ENCODE results near the gene CS.
"Not testable (repeated sequence)": the region's sequence is repeated elsewhere in the genome, so short reads cannot be mapped to it uniquely, and the experiment has no call there.

Gene CS

DNA sequence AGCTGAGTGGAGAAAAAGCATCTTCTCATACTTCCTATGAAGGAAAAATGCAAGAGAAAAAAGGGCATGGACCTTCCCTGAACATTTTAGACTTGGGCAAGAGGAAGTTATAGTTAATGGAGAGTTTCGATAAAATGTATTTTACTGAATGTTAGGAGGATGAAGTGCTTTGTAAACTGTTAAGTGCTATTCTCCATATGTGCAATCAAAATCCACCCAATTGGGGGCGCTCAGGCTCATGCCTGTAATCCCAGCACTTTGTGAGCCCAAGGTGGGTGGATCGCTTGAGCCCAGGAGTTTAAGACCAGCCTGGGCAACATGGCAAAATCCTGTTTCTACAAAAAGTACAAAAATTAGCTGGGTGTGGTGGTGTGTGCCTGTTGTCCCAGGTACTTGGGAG, 17.5 kb upstream of the CS start:
- no peak for DNase-seq

DNA sequence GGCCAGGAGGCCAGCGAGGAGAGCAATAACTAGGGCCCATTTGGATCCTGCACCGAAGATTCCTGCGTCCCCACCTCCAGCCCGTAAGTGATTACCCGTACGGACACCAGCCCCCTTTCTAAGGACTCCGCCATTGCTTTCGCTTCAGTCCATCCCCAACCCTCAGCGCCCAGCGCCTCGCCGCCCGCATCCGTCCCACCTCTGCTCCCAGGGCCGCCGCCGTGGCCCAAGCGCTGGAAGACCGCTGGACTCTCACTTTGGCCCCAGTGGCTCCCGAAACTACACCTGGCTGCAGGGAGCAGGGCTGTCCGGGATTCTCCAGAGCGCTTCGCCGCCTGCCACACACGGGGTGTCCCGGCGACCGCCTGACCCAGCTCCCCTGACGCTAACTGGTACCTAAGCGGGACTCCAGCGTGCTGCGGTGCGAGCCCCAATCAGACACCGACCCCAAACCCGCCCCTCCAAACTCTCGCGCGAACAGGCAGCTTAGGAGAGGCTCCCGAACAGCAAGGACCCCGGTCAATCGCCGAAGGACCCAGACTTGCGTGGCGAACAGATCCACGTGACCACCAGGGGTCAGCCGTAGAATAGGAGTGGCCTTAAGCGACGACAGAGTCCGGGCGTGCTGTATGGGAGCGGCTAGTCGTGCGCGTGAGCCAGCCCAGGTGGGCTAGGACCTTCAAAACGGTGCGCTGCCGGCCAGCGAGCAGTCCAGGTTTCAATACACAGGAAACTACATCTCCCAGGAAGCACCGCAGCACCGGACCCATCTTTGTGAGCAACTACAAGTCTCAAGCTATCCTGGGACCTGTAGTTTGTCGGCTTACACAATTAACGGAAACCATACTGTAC, 15.7 kb upstream of the CS start, which contains the start of gene CNPY2:
CNPY2 (minus strand) TSS at position 367 of the 852 bp plus-strand sequence. CDS start 771 bp downstream, outside the sequence.
- DNase-seq = peak; percentile 96

DNA sequence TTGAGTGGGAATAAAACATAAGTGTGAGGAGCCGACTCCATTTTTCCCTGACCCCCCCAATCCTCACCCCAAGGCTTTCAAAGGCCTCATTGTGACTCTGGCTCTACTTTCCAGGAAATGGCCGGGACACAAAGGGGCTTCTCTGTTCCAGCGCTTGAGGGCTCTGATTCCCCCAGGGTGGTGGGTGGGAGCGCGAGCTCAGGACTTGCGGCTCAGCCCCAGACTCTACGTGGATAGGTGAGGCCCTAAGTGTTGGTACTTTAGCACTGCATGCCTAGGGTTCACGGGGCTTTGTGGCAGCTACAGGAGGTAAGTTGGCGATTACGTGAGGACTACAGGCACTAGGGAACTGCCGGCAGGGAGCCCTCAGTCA, 15.1 kb upstream of the CS start:
- no peak for DNase-seq

DNA sequence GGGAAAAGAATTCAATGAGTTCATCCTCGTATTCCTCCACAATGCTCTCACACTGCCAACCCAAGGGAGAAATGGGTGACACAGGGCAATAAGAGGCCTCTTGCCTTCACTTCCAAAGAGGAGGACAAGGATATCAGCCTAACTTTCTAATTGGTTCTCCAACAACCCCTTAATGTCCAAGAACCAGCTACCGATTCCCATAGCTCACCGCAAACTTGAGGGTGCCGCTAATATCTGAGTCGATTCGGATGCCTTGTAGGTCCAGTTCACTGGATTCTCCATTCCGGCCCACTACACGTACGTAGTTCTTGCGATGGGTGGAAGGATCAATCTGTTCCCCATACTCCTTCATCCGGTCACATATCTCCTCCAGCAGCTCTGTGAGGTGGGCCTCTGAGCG, 10.9 kb upstream of the CS start:
- DNase-seq = no peak

DNA sequence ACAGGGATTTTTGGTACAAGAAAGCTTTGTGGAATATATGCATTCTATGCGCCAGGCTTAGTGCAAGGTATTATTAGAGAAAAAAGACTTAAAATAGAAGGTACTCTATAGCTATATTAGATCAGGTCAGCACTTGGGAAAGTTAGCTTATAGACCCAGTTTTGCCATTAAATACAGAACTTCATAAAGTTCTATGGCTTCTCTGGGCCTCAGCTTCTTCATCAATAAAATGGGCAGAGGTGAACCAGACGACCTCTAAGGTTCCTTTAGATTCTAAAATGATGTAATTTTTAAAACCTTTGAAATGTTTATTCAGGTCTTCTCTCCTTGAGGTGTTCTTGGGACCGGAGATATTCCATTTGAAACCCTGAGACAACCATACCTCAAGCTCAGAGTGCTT, 8.6 kb upstream of the CS start:
- DNase-seq = no peak

DNA sequence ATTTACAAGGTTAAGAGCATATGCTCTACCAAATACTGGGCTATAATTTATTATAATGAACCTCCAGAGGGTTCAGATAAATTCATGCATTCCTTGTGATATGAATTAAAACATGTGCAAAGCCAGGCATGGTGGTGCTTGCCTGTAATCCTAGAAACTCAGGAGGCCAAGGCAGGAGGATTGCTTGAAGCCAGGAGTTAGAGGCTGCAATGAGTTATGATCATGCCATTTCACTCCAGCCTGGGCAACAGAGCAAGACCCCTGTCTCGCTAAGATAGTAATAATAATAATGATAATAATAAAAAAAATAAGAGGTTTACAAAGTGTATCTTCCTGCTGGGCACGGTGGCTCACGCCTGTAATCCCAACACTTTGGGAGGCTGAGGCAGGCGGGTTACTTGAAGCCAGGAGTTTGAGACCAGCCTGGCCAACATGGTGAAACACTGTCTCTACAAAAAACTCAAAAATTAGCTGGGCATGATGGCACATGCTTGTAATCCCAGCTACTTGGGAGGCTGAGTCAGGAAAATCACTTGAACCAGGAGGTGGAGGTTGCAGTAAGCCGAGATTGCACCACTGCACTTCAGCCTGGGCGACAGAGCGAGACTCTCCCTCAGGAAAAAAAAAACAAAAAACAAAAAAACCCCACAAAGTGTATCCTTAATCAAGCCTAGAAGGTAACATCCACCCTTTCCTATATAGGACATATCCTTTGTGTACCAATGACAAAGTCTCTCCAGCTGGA, 7.3 kb upstream of the CS start:
- no peak for DNase-seq

DNA sequence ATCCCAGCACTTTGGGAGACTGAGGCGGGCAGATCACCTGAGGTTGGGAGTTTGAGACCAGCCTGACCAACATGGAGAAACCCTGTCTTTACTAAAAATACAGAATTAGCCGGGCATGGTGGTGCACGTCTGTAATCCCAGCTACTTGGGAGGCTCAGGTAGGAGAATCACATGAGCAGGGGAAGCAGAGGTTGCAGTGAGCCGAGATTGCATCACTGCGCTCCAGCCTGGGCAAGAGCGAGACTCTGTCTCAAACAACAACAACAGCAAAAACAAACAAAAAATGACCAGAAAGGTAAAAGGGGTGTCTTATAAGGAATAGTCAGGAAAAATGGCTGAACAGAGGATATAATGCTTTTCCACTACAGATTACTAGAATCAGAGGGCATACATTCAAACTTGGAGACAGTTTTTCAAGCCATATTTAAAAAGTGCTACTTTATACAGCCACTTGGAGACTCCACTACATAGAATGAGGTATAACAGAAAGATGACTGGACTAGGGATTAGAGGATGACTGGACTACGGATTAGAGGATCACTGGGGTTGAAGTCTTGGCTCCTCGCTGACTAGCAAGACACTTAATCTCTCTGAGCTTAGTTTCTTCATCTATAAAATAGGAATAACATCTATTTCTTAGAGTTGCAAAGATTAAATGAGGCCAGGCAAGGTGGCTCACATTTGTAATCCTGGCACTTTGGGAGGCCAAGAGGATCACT, 4.9 kb upstream of the CS start:
- no peak for DNase-seq

DNA sequence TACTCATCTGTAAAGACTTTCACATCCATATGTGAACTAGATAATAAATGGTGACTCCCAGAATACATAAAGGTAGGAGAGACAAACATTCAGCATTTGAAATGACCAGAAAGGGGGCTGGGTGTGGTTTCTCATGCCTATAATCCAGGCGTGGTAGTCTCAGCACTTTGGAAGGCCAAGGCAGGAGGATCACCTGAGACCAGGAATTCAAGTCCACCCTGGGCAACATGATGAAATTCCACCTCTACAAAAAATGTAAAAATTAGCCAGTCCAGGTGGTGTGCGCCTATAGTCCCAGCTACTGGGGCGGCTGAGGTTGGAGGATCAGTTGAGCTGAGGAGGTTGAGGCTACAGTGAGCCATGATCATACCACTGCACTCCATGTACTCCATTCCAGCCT, 4.1 kb upstream of the CS start:
- no peak for DNase-seq

DNA sequence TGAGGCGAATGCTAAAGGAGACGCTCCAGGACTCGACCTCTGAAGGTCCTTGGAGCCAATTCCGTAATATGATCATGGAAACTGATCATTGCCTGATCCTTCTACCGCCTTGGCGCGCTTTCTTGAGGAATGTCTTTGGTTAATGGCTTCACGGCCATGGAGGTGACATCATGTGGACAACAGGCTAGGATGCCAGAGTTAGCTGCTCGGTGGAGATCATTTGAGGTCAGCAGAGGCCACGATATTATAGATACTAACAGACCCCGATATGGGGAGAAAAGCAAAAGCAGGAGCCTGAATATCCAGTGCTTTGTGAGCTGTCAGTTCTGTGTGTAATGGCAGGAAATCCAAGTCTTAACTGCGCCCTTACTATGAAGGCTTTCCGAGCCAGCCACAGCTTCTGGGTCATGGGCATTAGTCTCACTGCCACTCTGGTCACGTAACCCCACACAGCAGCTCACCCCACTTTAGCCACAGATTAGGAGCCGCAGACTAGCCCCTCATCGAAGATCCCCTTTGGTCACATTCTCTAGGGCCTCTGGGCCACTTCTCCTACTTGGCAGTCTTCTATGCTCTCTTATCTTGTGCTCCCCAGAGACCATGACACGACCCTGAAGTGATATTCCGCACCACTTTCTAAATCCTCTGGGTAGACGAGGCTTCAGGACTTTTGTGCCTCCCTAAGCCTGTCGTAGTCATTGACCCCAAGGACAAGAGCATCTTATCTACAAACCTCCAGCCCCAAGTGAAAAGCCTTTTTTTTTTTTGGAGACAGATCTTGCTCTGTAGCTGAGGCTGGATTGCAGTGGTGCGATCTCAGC, 724 bp upstream of the CS start:
- no peak for DNase-seq

DNA sequence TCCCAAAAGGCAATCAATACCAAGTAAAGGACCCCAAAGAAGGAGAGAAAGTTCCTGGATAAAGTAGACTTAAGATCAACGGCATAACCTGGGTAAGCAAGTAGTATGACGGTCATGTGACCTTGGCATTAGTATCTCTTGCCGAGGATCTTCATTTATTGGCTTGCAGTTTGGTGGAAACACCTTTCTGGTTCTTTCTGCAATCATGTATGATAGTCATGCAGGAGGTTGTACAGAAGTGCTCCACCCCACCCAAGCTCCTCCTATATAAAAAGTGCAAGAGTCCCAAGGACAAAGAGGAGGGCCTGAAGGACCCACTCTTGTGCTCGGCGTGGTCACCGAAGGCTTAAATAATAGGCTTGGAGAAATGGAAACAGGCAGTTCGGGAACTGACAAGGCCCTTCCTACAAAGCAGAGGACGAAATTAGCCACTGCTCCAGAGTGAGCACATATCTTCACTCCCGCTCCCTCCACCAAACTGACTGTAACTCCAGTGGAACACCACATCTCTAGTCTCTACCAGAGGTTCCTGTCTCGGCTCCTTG, 750 bp downstream of the CS start:
- DNase-seq = peak; percentile 12 to 57

DNA sequence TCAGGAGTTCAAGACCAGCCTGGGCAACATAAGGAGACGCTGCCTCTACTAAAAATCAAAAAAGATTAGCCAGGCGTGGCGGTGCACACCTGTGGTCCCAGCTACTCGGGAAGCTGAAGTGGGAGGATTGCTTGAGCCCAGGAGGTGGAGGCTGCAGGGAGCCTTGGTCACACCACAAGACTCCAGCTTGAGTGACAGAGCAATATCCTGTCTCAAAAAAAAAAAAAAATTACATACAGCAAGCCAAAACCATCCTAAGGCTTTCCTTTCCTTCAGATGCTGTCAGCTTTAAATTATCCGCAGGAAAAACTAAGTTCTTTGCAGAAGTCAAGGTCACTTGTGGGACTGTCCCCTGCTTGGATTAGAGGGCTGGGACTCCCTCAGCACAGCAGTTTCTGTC, 1.3 kb downstream of the CS start:
- DNase-seq = no peak

DNA sequence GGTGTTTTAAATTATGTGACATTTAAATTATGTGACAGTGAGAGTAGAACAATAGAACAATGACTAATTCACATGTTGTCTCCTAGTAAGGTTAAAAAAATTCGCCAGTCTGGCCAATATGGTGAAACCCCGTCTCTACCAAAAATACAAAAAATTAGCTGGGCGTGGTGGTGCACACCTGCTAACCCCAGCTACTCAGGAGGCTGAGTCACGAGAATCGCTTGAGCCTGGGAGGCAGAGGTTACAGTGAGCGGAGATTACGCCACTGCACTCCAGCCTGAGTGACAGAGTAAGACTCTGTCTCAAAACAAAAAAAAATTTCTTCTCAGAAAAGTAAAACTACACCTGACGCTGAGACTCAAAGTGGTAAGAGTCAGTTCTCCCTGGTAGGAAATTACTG, 2.7 kb downstream of the CS start:
- DNase-seq = no peak

DNA sequence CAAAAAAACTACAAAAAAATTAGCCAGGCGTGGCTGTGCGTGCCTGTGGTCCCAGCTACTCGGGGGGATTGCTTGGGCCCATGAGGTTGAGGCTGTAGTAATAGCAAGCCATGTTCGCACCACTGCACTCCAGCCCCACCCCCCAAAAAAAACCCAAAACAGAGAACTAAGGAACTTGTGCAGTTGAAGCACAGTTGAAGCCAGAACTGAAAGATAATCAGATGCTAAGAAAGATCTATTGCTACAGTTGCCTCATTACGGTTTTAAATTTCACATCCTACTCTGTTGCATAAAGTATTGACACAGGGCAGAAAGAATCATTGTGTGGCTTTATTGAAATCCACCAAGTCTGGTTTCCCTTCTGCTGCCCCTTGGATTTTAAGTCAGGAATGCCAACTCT, 3.8 kb downstream of the CS start:
- no peak for DNase-seq

DNA sequence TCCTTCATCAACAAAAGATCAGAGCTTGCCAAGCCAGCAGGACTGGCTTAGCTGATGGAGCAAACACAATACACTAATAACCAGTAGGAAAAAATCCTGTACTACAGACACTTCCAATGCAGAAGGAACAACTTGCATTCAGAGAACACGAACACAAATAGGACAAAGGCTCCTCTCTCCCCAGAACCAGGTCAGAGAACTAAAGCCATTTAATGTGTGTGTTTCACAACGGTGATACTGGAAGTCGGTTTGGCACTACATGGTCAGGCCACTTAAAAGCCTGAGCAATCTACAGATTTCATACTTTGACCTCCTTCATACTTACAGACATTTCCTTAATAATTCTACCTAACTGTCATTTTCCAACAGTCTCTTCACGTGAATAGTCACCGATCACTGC, 6.3 kb downstream of the CS start:
- DNase-seq = no peak

DNA sequence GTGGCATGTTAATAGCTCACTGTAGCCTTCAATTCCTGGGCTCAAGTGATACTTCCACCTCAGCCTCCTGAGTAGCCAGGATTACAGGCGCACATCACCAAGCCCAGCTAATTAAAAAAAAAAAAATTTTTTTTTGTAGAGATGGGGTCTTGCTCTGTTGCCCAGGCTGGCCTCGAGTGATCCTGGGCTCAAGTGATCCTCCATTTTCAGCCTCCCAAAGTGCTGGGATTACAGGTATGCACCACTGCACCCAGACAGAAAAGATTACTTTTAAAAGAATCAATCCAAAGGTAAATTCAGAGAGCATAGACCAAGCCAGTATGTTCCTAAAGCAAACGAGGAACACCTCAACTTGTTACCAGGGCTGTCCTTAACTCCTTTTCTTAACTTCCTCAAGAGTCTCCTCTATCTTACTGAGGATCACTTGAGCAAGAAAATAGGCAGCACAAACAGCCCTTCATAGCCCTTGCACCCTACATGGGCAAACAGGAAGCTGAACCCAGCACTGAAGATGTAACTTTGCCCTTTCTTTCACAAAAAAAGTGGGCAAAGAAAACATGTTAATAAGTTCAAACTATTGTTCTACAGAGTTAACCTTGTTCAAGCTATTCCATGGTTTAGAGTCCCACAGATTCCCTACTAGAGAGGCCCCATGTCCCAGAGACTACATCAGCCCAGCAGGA, 11.3 kb downstream of the CS start:
- DNase-seq = no peak

DNA sequence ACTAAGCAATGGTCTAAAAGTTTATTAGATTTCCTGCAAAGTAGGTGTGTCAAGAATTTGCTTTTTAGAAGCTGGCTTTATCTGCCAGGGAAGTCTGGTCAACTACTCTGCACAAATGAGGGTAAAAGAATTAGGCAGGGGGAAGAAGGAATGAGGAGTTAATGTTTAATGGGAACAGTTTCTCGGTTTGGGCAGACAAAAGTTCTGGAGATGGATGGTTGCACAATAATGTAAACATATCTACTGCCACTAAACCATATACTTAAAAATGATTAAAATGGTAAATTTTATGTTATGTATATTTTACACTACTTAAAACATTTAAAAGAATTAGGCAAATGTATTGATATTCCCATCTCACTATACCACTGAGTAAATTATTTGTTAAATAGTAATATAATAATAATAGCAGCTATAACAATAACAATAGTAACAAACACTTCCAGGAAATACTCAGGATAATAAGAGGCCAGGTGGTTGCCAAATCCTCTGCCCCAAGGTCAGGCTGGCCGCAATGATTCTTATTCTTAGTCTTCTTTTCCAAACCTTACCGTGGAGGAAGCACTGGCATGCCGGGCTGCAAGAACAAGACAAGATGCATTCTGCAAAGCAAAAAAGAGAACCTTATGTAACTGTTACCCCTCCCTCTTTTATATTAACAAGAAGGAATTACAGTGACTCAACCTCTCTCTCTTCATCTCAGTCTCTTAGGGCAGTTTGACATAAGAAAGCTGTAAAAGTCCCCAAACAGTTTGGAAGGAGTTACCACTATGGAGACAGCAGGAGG, 13.9 kb downstream of the CS start:
- no peak for DNase-seq

DNA sequence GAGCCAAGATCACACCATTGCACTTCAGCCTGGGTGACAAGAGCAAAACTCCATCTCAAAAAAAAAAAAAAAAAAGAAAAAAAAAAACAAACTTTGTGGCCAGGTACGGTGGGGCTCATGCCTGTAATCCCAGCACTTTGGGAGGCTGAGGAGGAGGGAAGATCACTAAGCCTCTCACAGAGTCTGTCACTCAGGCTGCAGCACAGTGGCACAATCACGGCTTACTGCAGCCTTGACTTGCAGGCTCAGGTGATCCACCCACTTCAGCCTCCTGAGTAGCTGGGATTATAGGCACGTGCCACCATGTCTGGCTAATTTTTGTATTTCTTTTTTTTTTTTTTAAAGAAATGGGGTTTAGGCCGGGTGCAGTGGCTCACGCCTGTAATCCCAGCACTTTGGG, 15.9 kb downstream of the CS start:
- DNase-seq = not testable (repeated sequence)

DNA sequence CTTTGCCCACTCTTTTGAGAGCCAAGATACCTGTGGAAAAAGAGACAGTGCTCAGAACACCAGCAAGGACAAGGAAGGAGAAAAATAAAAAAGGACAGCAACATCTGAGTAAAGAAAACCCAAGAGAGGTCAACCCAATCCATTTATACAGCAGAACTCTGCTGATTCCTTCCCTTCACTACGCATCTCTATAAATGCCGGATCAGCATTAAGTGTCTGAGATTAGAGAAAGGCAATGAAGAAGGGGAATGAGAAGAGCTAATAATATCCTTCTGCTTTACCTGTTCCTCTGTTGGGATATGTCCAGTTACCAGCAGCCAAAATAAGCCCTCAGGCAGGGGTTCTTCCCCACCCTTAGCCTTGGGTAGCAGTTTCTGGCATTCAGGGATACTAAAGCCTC, 17.6 kb downstream of the CS start:
- DNase-seq = no peak

DNA sequence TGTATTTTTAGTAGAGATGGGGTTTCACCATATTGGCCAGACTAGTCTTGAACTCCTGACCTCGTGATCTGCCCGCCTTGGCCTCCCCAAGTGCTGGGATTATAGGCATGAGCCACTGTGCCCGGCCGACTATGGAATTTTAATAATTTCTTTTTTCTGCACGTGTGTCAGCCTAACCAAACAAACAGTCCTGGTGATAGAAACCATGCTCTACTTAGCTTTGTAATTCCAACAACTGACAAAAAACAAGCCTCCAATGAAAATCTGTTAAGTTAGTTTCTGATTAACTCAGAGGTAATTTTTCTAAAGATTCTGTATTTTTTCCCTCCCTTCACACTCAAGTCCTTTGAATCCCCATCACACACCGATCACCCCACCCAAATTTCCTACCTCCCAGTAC, 18.1 kb downstream of the CS start:
- DNase-seq = no peak

DNA sequence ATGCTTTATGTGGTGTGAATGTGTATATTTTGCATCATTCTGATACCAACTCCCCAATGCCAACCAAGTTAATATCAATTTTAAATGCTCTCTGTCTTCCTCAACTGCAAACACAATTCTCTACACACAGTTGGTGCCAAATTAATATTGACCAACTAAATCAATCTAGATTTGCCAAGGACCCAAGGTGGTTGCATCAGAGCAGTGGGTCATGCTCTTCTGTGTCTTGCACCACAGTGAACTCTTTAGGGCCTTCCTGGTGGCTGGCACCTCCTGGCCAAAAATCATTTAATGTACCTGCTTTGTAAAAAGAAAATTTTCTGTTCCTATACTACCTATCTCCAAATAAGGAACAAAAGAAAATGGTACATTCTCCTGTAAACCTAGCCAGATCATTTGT, 19.3 kb downstream of the CS start:
- no peak for DNase-seq

DNA sequence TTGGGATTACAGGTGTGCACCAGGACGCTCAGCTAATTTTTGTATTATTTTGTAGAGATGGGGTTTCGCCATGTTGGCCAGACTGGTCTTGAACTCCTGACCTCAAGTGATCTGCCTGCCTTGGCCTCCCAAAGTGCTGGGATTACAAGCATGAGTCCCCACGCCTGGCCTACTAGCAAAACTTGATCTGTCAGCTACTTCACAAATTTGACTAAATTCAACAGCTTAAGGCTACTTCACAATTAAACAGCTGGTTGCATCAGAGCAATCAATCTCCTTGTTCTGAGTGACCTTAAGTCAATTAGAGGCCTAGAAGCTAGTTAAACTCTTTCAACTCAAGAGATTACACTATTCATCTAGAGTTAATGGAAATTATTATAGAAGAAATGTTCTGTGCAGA, 21.2 kb downstream of the CS start:
- no peak for DNase-seq

Measured in CD4-positive, alpha-beta T cell treated with Interleukin-4 for 1 hour (primary cell).